Liver (tissue), 9 donors: ENCODE data around the gene PLLP. TPM values are rescaled to one million over a fixed set of nuclear protein-coding genes. Genes with fewer than 3 reads are reported as not detected.
A peak's percentile ranks its signal among the peaks of the same experiment; 100 is the strongest.

Source experiments
- DNase-seq: peaks from one replicate; pipeline ENCODE4 v3.0.0-alpha.2; 2017; ENCODE audit warnings: low spot score
- H3K27ac ChIP-seq, 2 donors: one replicate each; pipeline ENCODE4 v1.7.0; 2013; ENCODE audit warnings: inconsistent platforms in 2 of 2, low read length in 2 of 2, control low read depth in 1 of 2, low read depth in 1 of 2, mild to moderate bottlenecking in 1 of 2
- H3K27me3 ChIP-seq, 4 donors: one replicate each; pipeline versions ENCODE4 v1.6.1 to v1.7.0; 2013; ENCODE audit warnings: low read length in 3 of 4, inconsistent platforms in 1 of 4, mild to moderate bottlenecking in 1 of 4, moderate library complexity in 1 of 4; ENCODE audit not compliant: control insufficient read depth in 4 of 4, insufficient read depth in 4 of 4
- H3K36me3 ChIP-seq, 4 donors: one replicate each; pipeline versions ENCODE4 v1.6.1 to v1.7.0; 2013; ENCODE audit warnings: low read length in 3 of 4, mild to moderate bottlenecking in 3 of 4, low read depth in 1 of 4, moderate library complexity in 1 of 4; ENCODE audit not compliant: control insufficient read depth in 4 of 4, insufficient read depth in 3 of 4
- H3K4me1 ChIP-seq, 4 donors: one replicate each; pipeline versions ENCODE4 v1.6.1 to v1.7.0; 2013; ENCODE audit warnings: low read length in 3 of 4, mild to moderate bottlenecking in 3 of 4, moderate library complexity in 1 of 4; ENCODE audit not compliant: control insufficient read depth in 4 of 4, insufficient read depth in 4 of 4
- H3K4me3 ChIP-seq, 3 donors: one replicate each; pipeline versions ENCODE4 v1.6.1 to v1.7.0; 2013; ENCODE audit warnings: low read length in 3 of 3, control low read depth in 1 of 3, low read depth in 1 of 3, mild to moderate bottlenecking in 1 of 3
- H3K9ac ChIP-seq, 2 donors: one replicate each; pipeline ENCODE4 v1.7.0; 2013; ENCODE audit warnings: low read length in 2 of 2, mild to moderate bottlenecking in 2 of 2, moderate library complexity in 2 of 2, control low read depth in 1 of 2, low read depth in 1 of 2
- H3K9me3 ChIP-seq, 4 donors: one replicate each; pipeline versions ENCODE4 v1.6.1 to v1.7.0; 2013; ENCODE audit warnings: low read length in 3 of 4; ENCODE audit not compliant: control insufficient read depth in 4 of 4
- CTCF ChIP-seq: fragments of 150-350 bp; IDR thresholded peaks from 2 replicates; pipeline ENCODE4 v1.5.1; 2017; ENCODE audit warnings: improper control_type of control experiment, low read depth, low read length; ENCODE audit not compliant: missing input control
- EGR1 ChIP-seq, 2 donors: IDR thresholded peaks; 2 replicates each; pipeline ENCODE4 v1.6.1; 2016 to 2018; ENCODE audit warnings: antibody characterized with exemption in 2 of 2, low read depth in 2 of 2
- FOXA1 ChIP-seq: IDR thresholded peaks from 2 replicates; pipeline ENCODE4 v1.6.1; 2016; ENCODE audit warnings: antibody characterized with exemption
- FOXA2 ChIP-seq: IDR thresholded peaks from 2 replicates; pipeline ENCODE4 v1.6.1; 2016; ENCODE audit warnings: antibody characterized with exemption
- GABPA ChIP-seq, 2 donors: IDR thresholded peaks in 1 of 2; conservative IDR thresholded peaks in 1 of 2; 2 replicates each; pipeline ENCODE4 v1.6.1; 2016; ENCODE audit warnings: antibody characterized with exemption in 2 of 2, mild to moderate bottlenecking in 1 of 2, moderate library complexity in 1 of 2
- HNF4A ChIP-seq, 2 donors: conservative IDR thresholded peaks; 2 replicates each; pipeline ENCODE4 v1.6.1; 2016; ENCODE audit warnings: antibody characterized with exemption in 2 of 2, mild to moderate bottlenecking in 2 of 2
- HNF4G ChIP-seq: IDR thresholded peaks from 2 replicates; pipeline ENCODE4 v1.6.1; 2016; ENCODE audit warnings: antibody characterized with exemption
- JUND ChIP-seq, 2 donors: IDR thresholded peaks; 2 replicates each; pipeline ENCODE4 v1.6.1; 2016; ENCODE audit warnings: antibody characterized with exemption in 2 of 2
- NR2F2 ChIP-seq: IDR thresholded peaks from 2 replicates; pipeline ENCODE4 v1.6.1; 2016; ENCODE audit warnings: antibody characterized with exemption
- RAD21 ChIP-seq, 2 donors: IDR thresholded peaks; 2 replicates each; pipeline ENCODE4 v1.6.1; 2016; ENCODE audit warnings: antibody characterized with exemption in 2 of 2, mild to moderate bottlenecking in 2 of 2
- RXRA ChIP-seq, 2 donors: IDR thresholded peaks; 2 replicates each; pipeline ENCODE4 v1.6.1; 2017 to 2018; ENCODE audit warnings: antibody characterized with exemption in 2 of 2, mild to moderate bottlenecking in 1 of 2
- SP1 ChIP-seq: IDR thresholded peaks from 2 replicates; pipeline ENCODE4 v1.6.1; 2018; ENCODE audit warnings: antibody characterized with exemption, mild to moderate bottlenecking
- TAF1 ChIP-seq: conservative IDR thresholded peaks from 2 replicates; pipeline ENCODE4 v1.6.1; 2016; ENCODE audit warnings: antibody characterized with exemption, mild to moderate bottlenecking
- YY1 ChIP-seq: IDR thresholded peaks from 2 replicates; pipeline ENCODE4 v1.6.1; 2016; ENCODE audit warnings: antibody characterized with exemption, mild to moderate bottlenecking
- ZBTB33 ChIP-seq: IDR thresholded peaks from 2 replicates; pipeline ENCODE4 v1.6.1; 2016; ENCODE audit warnings: antibody characterized with exemption
- WGBS: extraction: QIAGEN DNeasy Blood & Tissue Kit; methylation state at CpG from one replicate; pipeline ENCODE4 v1.1.7; 2013; 5-methylcytosine and 5-hydroxymethylcytosine counted together
- polyA plus RNA-seq, 2 donors: library from polyadenylated mRNA; stranded (reverse) in 1 of 2; unstranded in 1 of 2; fragments of 200-250 nt in 1 of 2; fragments of >200 nt in 1 of 2; fragmentation: Nextera tagmentation in 1 of 2; extraction: Ambion mirVana in 1 of 2; gene quantifications; one replicate each; pipeline versions ENCODE4 v1.2.1 to v1.2.3, GENCODE V29; 2013 to 2015
- total RNA-seq, 2 donors: library from RNA; depleted of rRNA; stranded (reverse); fragments of >200 nt; gene quantifications; one replicate each; pipeline ENCODE4 v1.2.3, GENCODE V29; 2014
- TF ChIP-seq, protein P1 (sequence below): IDR thresholded peaks from 2 replicates; pipeline ENCODE4 v1.6.1; 2016; ENCODE audit warnings: antibody characterized with exemption
- TF ChIP-seq, protein P2 (sequence below): IDR thresholded peaks from 2 replicates; pipeline ENCODE4 v1.6.1; 2016; ENCODE audit warnings: antibody characterized with exemption, mild to moderate bottlenecking
- TF ChIP-seq, protein P3 (sequence below): IDR thresholded peaks from 2 replicates; pipeline ENCODE4 v1.6.1; 2016; ENCODE audit warnings: antibody characterized with exemption
- donor health status: healthy.
- donor health status: healthy.
- donor health status: healthy.
- donor health status: healthy.
- donor health status: healthy.

The PLLP gene
- total and polyA plus RNA-seq, 4 donors: 1.4 to 5.2 (median 2.7) TPM

DNA sequence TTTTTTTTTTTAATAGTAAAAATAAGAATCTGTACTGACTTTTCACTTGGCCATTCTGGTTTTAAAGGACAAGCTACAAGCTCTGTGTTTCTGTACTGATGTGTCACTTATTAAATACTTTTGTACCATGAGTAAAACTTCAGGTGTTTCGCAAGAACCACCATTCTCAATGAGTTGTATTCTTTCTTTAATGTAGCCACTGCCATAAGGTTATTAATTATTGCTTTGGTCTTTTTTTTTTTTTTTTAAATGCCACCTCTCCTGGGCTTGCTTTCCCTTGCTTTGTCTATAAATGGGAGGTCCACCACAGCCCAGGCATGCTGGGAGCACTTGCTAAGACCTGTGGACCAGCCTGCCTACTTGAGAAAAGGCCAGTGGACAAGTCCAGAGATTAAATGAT is 31.0 kb downstream of the PLLP start:
- Histone ChIP-seq H3K36me3 (peaks cover 2 to 21% (median 10%) of the 10 kb centered on the region in 4 donors), H3K27me3 (no peaks in the 10 kb centered on the region), H3K4me3 (no peak overlapping the region), H3K9me3 (no peaks in the 10 kb centered on the region), H3K9ac (no peak overlapping the region), H3K4me1 (peaks cover 4 to 24% (median 22%) of the 10 kb centered on the region in 4 donors), H3K27ac (peak overlapping the region in 1 of 2 donors; percentile 94)
- DNase-seq: no peak
- WGBS: 64% methylated on average over 1 of the region's 1 CpG
- TF ChIP-seq RAD21 (IDR thresholded peaks at IDR 0.05) (no peak), ZBTB33 (no peak), FOXA2 (no peak), HNF4A (conservative IDR thresholded peaks at IDR 0.05) (peak in 1 of 2 donors; percentile 40)
- TF ChIP-seq, protein P1, sequence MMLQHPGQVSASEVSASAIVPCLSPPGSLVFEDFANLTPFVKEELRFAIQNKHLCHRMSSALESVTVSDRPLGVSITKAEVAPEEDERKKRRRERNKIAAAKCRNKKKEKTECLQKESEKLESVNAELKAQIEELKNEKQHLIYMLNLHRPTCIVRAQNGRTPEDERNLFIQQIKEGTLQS: no peak

- Histone ChIP-seq H3K27me3 (no peaks in the 10 kb centered on the region), H3K9me3 (no peaks in the 10 kb centered on the region), H3K36me3 (peaks cover 4 to 21% (median 10%) of the 10 kb centered on the region in 4 donors), H3K4me1 (peaks cover 4 to 29% (median 25%) of the 10 kb centered on the region in 4 donors), H3K4me3 (no peak overlapping the region), H3K27ac (peak overlapping the region; percentile 84 to 94), H3K9ac (peak overlapping the region in 1 of 2 donors; percentile 69)
- TF ChIP-seq CTCF (no peak), HNF4A (conservative IDR thresholded peaks at IDR 0.05) (peak; percentile 76 to 77), FOXA2 (peak; percentile 59), SP1 (peak; percentile 82), ZBTB33 (peak; percentile 80), GABPA (IDR thresholded peaks at IDR 0.05 in 1 of 2, conservative IDR thresholded peaks at IDR 0.05 in 1 of 2) (no peak), NR2F2 (no peak), RXRA (IDR thresholded peaks at IDR 0.05) (peak; percentile 82 to 88), YY1 (peak; percentile 82), TAF1 (peak; percentile 77), RAD21 (IDR thresholded peaks at IDR 0.05) (peak; percentile 14 to 19), FOXA1 (no peak), HNF4G (peak; percentile 29), EGR1 (IDR thresholded peaks at IDR 0.05; ENCODE audit: low read depth in 2 of 2) (no peak), JUND (IDR thresholded peaks at IDR 0.05) (peak; percentile 86 to 90)
- TF ChIP-seq, protein P2, sequence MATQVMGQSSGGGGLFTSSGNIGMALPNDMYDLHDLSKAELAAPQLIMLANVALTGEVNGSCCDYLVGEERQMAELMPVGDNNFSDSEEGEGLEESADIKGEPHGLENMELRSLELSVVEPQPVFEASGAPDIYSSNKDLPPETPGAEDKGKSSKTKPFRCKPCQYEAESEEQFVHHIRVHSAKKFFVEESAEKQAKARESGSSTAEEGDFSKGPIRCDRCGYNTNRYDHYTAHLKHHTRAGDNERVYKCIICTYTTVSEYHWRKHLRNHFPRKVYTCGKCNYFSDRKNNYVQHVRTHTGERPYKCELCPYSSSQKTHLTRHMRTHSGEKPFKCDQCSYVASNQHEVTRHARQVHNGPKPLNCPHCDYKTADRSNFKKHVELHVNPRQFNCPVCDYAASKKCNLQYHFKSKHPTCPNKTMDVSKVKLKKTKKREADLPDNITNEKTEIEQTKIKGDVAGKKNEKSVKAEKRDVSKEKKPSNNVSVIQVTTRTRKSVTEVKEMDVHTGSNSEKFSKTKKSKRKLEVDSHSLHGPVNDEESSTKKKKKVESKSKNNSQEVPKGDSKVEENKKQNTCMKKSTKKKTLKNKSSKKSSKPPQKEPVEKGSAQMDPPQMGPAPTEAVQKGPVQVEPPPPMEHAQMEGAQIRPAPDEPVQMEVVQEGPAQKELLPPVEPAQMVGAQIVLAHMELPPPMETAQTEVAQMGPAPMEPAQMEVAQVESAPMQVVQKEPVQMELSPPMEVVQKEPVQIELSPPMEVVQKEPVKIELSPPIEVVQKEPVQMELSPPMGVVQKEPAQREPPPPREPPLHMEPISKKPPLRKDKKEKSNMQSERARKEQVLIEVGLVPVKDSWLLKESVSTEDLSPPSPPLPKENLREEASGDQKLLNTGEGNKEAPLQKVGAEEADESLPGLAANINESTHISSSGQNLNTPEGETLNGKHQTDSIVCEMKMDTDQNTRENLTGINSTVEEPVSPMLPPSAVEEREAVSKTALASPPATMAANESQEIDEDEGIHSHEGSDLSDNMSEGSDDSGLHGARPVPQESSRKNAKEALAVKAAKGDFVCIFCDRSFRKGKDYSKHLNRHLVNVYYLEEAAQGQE: peak; percentile 55
- TF ChIP-seq, protein P3, sequence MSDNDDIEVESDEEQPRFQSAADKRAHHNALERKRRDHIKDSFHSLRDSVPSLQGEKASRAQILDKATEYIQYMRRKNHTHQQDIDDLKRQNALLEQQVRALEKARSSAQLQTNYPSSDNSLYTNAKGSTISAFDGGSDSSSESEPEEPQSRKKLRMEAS: peak; percentile 48
- TF ChIP-seq, protein P1: peak; percentile 57
- 39% methylated on average over 6 of the region's 6 CpGs for WGBS
- no peak for DNase-seq
Measured at GRCh38 chr16:57252148-57252721, 32.2 kb downstream of the PLLP start.
